Colonic mucosa (tissue), 4 donors: ENCODE measurements around the gene NKX2-3. TPM values are rescaled to one million over a fixed set of nuclear protein-coding genes. Genes with fewer than 3 reads are reported as not detected.

Experiments
- DNase-seq: peaks from one replicate; pipeline ENCODE4 v3.0.0-alpha.2; 2020
- H3K27ac ChIP-seq: fragments of 200-600 bp; one replicate; pipeline ENCODE4 v1.8.0; 2021
- H3K27me3 ChIP-seq: fragments of 200-600 bp; one replicate; pipeline ENCODE4 v1.8.0; 2021
- H3K36me3 ChIP-seq: fragments of 200-600 bp; one replicate; pipeline ENCODE4 v1.8.0; 2021
- H3K4me1 ChIP-seq: fragments of 200-600 bp; one replicate; pipeline ENCODE4 v1.8.0; 2021; ENCODE audit warnings: mild to moderate bottlenecking
- H3K4me3 ChIP-seq: fragments of 200-600 bp; one replicate; pipeline ENCODE4 v1.8.0; 2021
- H3K9ac ChIP-seq, 2 donors: one replicate each; pipeline ENCODE4 v1.7.0; 2013; ENCODE audit warnings: control low read depth in 2 of 2, low read depth in 2 of 2, low read length in 2 of 2
- H3K9me3 ChIP-seq: fragments of 200-600 bp; one replicate; pipeline ENCODE4 v1.8.0; 2021
- intact Hi-C: fragments of 100-400 bp; cut with DNase I; formaldehyde crosslinking; loops from one replicate; pipeline ENCODE4 v1.14.1; 2022
- total RNA-seq, 2 donors: library from RNA; stranded (reverse); fragmentation: NEBNext Ultra II Directional in 1 of 2; extraction: Animal tissue kit (Norgen Biotek cat#: 25700) in 1 of 2; gene quantifications; one replicate each; pipeline ENCODE4 v1.2.1, GENCODE V29; 2021
- TF ChIP-seq, protein P1 (sequence below): fragments of 200-600 bp; IDR thresholded peaks from one replicate; pipeline ENCODE4 v1.8.0; 2022; ENCODE audit warnings: antibody characterized with exemption, mild to moderate bottlenecking
- donor health status: healthy.
- donor health status: DM: no; HTN: no; CAD: no.
- donor health status: DM: no; HTN: no; CAD: no.

The NKX2-3 gene
- total RNA-seq, 2 donors from 2014 or later: 5.4 to 7.9 TPM

DNA sequence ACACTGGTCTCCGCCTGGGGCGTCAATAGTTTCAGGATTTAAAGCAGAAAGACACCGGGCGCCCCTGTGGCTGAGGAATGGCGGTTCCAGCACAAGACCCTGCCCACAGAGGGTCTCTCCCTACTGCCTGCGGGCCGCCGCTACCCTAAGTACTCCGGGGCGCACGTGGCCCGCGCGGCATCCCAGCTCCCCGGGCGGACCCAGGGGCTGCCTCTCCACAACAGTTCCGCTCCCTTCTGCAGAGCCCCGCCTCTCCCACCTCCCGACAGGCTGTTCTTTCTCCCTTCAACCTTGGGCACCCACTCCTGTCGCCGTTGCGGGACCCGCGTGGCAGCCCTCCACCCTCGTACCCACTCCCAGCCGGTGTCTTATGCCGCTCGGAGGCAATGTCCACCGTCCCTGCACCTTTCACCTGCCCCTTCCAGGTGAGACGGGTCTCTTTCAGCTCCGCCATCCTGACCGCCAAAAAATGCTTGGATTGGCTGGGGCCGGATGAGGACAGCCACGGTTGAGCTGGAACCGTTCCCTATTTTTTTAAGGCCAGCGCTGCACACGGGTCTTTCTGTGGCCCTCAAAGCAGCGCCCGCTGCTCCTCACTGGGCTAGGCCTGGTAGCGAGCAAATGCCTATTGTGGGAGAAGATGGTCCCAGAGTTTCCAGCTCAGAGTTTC, 1.6 kb upstream of the NKX2-3 start:
- Histone ChIP-seq H3K36me3 (no peaks in the 10 kb centered on the region), H3K9ac (peak overlapping the region; percentile 56 to 64), H3K27me3 (peaks cover 91% of the 10 kb centered on the region), H3K4me1 (peaks cover 9% of the 10 kb centered on the region), H3K9me3 (no peaks in the 10 kb centered on the region), H3K27ac (peak overlapping the region; percentile 79), H3K4me3 (peak overlapping the region; percentile 40)
- TF ChIP-seq, protein P1, sequence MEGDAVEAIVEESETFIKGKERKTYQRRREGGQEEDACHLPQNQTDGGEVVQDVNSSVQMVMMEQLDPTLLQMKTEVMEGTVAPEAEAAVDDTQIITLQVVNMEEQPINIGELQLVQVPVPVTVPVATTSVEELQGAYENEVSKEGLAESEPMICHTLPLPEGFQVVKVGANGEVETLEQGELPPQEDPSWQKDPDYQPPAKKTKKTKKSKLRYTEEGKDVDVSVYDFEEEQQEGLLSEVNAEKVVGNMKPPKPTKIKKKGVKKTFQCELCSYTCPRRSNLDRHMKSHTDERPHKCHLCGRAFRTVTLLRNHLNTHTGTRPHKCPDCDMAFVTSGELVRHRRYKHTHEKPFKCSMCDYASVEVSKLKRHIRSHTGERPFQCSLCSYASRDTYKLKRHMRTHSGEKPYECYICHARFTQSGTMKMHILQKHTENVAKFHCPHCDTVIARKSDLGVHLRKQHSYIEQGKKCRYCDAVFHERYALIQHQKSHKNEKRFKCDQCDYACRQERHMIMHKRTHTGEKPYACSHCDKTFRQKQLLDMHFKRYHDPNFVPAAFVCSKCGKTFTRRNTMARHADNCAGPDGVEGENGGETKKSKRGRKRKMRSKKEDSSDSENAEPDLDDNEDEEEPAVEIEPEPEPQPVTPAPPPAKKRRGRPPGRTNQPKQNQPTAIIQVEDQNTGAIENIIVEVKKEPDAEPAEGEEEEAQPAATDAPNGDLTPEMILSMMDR: no peak
- intact Hi-C loops: no loop called here
- DNase-seq: no peak

DNA sequence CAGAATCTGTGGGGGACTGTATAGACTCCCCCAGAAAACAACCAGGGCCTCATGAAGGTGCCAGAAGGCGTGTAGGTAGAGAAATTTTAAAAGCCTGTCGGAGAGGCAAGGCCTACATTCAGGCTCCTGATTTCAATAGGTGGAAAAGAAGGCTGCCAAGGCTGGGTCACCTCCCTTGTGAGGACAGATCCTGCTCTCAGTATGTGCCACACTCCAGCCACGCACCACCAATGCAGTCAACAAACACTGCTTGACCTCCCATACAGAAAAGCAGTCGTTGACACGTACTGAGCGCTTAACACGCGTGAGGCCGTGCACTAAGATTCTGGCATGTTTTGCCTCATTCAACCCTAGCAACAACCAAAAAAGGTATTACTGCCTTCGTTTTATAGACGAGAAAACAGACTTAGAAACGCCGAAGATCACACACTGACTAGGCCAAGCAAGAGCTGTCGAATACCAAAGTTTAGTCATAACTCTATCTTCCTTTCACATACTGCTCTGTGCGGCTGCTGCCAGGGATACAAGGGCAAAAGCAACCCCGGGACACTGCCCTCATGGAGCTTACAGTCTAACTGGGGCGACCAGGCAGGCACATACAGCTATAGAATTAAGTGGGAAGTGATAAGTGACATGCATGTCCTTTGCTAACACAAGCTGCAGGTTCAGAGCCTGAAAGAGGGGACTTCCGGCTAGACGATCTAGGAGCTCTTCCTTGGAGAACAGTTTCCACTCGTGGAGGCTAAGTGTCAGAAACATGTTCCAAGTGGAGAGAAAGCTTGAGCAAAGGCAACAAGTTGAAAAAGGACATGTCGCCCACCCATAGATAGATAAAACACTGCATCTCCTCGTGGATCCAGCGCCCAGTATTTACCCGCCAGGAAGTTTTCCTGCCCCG, 797 bp upstream of the NKX2-3 start:
- Histone ChIP-seq H3K4me1 (peaks cover 13% of the 10 kb centered on the region), H3K27ac (peak overlapping the region; percentile 79), H3K9me3 (no peaks in the 10 kb centered on the region), H3K4me3 (peak overlapping the region; percentile 40), H3K27me3 (peaks cover 90% of the 10 kb centered on the region), H3K9ac (peak overlapping the region; percentile 54 to 64), H3K36me3 (no peaks in the 10 kb centered on the region)
- TF ChIP-seq, protein P1: no peak
- DNase-seq: no peak
- intact Hi-C loops: no loop called here

DNA sequence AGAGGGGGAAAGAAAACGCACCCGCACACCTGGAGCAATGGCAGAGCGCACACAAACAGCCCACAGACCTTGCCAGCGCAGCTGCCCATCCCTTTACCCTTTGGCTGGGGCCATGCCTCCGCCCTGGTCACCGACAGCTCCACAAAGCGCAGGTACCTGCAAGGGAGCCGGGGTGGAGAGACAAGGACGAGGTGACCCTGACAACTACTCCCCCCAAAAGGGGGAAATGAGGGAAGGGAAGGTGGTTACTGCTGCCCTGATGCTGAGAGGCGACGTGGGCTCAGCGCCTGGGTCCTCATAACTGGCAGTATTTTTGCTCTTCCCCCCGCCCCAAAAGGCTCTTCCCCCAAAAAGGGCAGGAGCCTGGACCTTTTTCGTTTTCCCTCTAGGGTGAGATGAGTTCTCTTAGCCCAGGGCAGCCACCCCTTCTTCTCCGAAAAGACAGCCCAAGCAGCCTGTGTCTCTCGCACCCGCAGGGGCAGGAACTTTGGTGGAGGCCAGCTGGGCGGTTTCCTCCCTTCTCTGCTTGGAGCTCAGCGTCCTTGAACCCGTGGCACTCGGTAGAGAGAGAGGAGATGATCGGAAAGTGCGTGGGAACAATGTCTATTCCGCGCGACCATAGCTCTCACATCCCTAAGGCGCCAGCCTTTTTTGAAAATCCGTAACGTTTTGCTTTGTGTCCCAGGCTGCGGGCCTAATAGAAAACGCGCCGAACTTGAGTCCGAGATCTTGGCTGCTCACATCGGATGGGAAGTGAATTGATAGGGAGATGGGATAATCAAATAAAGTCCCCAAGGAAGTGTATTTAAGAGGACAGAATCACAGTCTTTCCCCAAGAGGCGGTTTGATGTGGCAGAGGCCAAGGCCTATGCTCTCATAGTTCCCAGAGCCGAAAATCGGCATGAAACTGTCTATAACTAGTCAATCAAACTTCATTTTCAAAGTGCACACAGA, 1.0 kb downstream of the NKX2-3 start:
- H3K27ac ChIP-seq: peak overlapping the region; percentile 66
- TF ChIP-seq, protein P1: no peak
- peaks cover 92% of the 10 kb centered on the region for H3K27me3 ChIP-seq
- intact Hi-C loops: no loop called here
- H3K9me3 ChIP-seq: no peaks in the 10 kb centered on the region
- peak overlapping the region; percentile 40 for H3K4me3 ChIP-seq
- no peak for DNase-seq
- H3K36me3 ChIP-seq: no peaks in the 10 kb centered on the region
- H3K4me1 ChIP-seq: peaks cover 14% of the 10 kb centered on the region
- H3K9ac ChIP-seq: peak overlapping the region; percentile 83 to 87

DNA sequence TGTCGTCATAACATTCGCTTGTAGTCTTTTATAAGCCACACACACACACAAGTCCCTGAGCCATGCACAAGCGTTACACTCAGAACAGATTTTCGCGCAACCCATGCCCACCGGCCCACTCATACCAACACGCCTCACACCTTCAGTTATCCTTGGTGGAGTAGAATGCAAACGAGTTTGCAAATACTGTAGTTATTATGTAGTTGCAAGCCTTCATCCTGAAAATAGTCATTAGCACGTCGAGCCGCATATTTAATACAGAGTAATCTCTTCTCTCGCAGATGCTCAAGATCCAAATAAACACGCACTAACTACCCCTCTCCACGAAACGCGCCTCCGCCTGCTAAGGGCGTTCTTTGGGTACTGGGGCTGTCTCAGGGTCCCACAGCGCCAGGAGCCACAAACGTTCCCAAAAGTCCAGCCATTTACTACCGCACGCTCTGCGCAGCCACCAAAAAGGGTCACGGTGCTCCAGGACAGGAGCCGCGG, 1.8 kb downstream of the NKX2-3 start:
- intact Hi-C loops: no loop called here
- peak overlapping the region; percentile 40 for H3K4me3 ChIP-seq
- peaks cover 94% of the 10 kb centered on the region for H3K27me3 ChIP-seq
- TF ChIP-seq, protein P1: no peak
- H3K9me3 ChIP-seq: no peaks in the 10 kb centered on the region
- H3K36me3 ChIP-seq: no peaks in the 10 kb centered on the region
- peak overlapping the region; percentile 83 to 87 for H3K9ac ChIP-seq
- H3K4me1 ChIP-seq: peaks cover 14% of the 10 kb centered on the region
- DNase-seq: no peak
- peak overlapping the region; percentile 17 for H3K27ac ChIP-seq
